ENCODE results near the gene STX16. TPM values are rescaled to one million over a fixed set of nuclear protein-coding genes. Genes with fewer than 3 reads are reported as not detected.
A peak's percentile ranks its signal among the peaks of the same experiment; 100 is the strongest.

STX16 gene
- total RNA-seq, 1 experiment from 2014 or later: 86.0 TPM

- no peak for TF ChIP-seq CTCF (IDR thresholded peaks at IDR 0.05; ENCODE audit: unreplicated experiment)
- no TSS peak for BruUV-seq (replicated peaks)
- H3K27me3 Mint-ChIP-seq (ENCODE audit: unreplicated experiment): no peaks in the 10 kb centered on the region
- intact Hi-C loops (cut with micrococcal nuclease; ENCODE audit: unreplicated experiment): no loop called here
- H3K36me3 Mint-ChIP-seq (ENCODE audit: insufficient read depth, unreplicated experiment): peaks cover 15% of the 10 kb centered on the region
- no peaks in the 10 kb centered on the region for H3K9me3 Mint-ChIP-seq (ENCODE audit: low read depth, unreplicated experiment)
- no peak for DNase-seq
- H3K27ac Mint-ChIP-seq (ENCODE audit: unreplicated experiment): no peak overlapping the region
- H3K4me3 Mint-ChIP-seq (ENCODE audit: low read depth, unreplicated experiment): no peak overlapping the region
- CTCF ChIA-PET: no interaction called here
- H3K4me1 Mint-ChIP-seq (ENCODE audit: low read depth, unreplicated experiment): no peaks in the 10 kb centered on the region
Measured at GRCh38 chr20:58701431-58702160, 50.5 kb downstream of the STX16 start.

- Mint-ChIP-seq H3K9me3 (ENCODE audit: low read depth, unreplicated experiment) (no peaks in the 10 kb centered on the region), H3K4me3 (ENCODE audit: low read depth, unreplicated experiment) (no peak overlapping the region), H3K36me3 (ENCODE audit: insufficient read depth, unreplicated experiment) (peaks cover 15% of the 10 kb centered on the region), H3K27ac (ENCODE audit: unreplicated experiment) (no peak overlapping the region), H3K4me1 (ENCODE audit: low read depth, unreplicated experiment) (no peaks in the 10 kb centered on the region), H3K27me3 (ENCODE audit: unreplicated experiment) (no peaks in the 10 kb centered on the region)
- CTCF ChIA-PET: no interaction called here
- no TSS peak for BruUV-seq (replicated peaks)
- intact Hi-C loops (cut with micrococcal nuclease; ENCODE audit: unreplicated experiment): no loop called here
- no peak for DNase-seq
- TF ChIP-seq CTCF (IDR thresholded peaks at IDR 0.05; ENCODE audit: unreplicated experiment): no peak
Measured at GRCh38 chr20:58702161-58702510, 51.1 kb downstream of the STX16 start.

GRCh38 chr20:58702859-58703648, 52.0 kb downstream of the STX16 start:
- Mint-ChIP-seq H3K27ac (ENCODE audit: unreplicated experiment) (no peak overlapping the region), H3K4me3 (ENCODE audit: low read depth, unreplicated experiment) (no peak overlapping the region), H3K9me3 (ENCODE audit: low read depth, unreplicated experiment) (no peaks in the 10 kb centered on the region), H3K27me3 (ENCODE audit: unreplicated experiment) (no peaks in the 10 kb centered on the region), H3K4me1 (ENCODE audit: low read depth, unreplicated experiment) (no peaks in the 10 kb centered on the region), H3K36me3 (ENCODE audit: insufficient read depth, unreplicated experiment) (peaks cover 15% of the 10 kb centered on the region)
- BruUV-seq (replicated peaks): no TSS peak
- intact Hi-C loops (cut with micrococcal nuclease; ENCODE audit: unreplicated experiment): no loop called here
- no peak for DNase-seq
- peak; percentile 19 for TF ChIP-seq CTCF (IDR thresholded peaks at IDR 0.05; ENCODE audit: unreplicated experiment)
- CTCF ChIA-PET: no interaction called here

GRCh38 chr20:58703765-58704371, 52.8 kb downstream of the STX16 start:
- Mint-ChIP-seq H3K36me3 (ENCODE audit: insufficient read depth, unreplicated experiment) (peaks cover 15% of the 10 kb centered on the region), H3K9me3 (ENCODE audit: low read depth, unreplicated experiment) (no peaks in the 10 kb centered on the region), H3K4me3 (ENCODE audit: low read depth, unreplicated experiment) (no peak overlapping the region), H3K4me1 (ENCODE audit: low read depth, unreplicated experiment) (no peaks in the 10 kb centered on the region), H3K27me3 (ENCODE audit: unreplicated experiment) (no peaks in the 10 kb centered on the region), H3K27ac (ENCODE audit: unreplicated experiment) (no peak overlapping the region)
- BruUV-seq (replicated peaks): no TSS peak
- no peak for TF ChIP-seq CTCF (IDR thresholded peaks at IDR 0.05; ENCODE audit: unreplicated experiment)
- CTCF ChIA-PET: no interaction called here
- intact Hi-C loops (cut with micrococcal nuclease; ENCODE audit: unreplicated experiment): no loop called here
- DNase-seq: no peak
